OCI-M1 (cell line): Measurements from ENCODE around the gene NSL1.
"Not testable (repeated sequence)": the region's sequence is repeated elsewhere in the genome, so short reads cannot be mapped to it uniquely, and the experiment has no call there.

ENCODE experiments used
- DNase-seq: peaks from one replicate; lab custom pipeline; 2025; lab: John Stamatoyannopoulos, UW

NSL1 gene

DNA sequence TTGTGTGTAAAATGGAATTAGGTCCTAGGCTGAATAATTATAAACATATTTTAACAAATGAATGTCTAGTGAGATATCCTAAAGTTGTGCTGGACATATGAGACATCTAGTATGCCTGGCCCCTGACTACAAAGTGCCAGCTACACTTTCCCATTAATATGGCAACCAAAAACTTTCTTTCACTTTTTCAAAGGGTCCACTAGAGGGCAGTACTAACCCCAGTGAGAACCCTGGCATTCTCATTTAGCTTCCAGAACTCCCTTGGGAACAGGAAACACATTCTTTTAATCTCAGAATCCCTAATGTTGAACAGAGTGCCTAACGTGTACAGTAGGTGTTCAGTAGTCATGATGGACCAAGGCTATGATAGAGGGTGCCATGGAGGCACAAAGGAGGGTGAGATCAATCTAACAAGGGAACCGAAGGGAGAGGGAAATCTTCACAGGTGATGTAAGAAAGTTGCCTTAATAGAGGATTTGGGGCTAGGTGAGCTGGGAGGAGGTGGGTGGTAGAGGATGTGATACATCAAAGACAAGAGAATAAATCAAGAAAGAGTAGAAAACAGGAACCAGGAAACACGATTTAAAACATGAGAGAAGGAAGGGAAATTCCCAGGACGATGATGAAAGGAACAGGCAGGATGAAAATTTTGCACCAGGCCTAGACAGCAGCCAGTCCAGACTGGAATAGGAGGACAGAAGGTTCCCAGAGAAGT lies 41.6 kb downstream of the NSL1 start:
- peak; percentile 70 for DNase-seq

DNA sequence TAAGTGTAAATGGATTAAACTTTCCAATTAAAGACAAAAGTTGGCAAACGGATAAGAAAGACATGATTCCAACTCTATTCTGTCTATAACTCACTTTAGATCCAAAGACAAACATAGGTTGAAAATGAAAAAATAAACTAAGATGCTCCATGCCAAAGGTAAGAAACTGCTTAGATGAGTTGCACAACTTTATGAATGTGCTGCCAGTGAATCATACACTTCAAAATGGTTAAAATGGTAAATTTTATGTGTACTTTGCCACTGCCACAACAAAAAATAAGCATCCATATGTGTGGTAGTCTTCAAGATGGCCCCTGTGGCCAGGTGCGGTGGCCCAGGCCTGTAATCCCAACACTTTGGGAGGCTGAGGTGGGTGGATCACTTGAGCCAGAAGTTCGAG lies 45.0 kb downstream of the NSL1 start:
- DNase-seq = no peak

DNA sequence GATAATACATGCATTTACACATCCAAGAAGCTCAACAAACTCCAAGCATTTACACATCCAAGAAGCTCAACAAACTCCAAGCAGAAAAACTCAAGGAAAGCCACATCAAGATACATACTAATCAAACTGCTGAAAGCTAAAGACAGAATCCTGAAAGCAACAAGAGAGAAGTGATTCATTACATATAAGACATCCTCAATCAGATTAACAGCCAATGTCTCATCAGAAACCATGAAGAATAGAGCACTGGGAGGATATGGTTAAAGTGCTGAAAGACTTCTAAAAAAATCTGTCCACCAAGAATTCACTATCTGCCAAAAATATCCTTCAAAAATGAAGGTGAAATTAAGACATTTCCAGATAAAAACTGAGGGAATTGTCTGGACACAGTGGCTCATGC lies 46.3 kb downstream of the NSL1 start:
- DNase-seq = no peak

DNA sequence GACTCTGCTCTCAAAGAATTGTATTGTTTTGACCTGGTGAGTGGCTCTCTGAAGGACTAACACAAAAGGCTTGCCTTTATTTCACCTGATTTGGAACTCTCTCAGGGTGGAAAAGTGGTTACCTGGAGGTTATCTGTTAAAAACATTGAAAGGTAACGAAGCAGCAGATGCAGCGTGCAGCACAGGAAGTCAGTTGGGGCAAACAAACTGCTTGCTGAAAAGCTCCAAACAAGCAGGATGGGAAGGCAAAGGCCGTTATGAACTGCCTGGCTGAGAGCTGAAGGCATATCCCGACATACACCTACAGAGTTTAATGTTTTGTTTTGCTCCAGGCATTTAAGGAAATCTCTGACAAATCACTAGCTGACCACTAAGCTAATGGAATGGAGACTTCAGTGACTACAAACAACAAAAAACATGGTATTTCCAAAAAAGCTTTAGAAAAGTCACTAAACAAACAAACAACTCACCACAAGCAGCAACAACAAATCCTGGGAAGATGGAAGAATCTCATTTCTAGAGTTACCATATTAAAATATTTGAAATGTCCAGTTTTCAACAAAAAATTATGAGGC lies 47.6 kb downstream of the NSL1 start:
- DNase-seq = no peak

DNA sequence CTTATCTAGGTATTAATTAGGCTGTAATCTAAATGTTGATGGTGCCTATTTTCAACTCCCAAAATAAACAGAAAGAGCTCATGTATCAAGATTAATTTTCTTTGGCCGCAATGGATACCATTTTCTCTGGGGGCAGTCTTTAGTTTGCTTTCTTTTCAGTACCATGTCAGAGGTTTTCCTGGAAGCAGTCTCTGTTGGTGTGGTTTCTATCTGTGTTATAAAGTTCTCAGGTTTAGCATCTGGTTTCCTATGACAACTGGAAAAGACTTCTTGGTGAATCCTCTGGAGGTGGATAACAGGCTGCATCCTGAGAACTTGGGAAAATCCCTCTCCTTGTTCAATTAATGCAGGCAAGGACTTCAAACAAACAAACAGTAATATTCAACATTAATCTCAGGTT lies 53.2 kb downstream of the NSL1 start:
- DNase-seq = no peak

DNA sequence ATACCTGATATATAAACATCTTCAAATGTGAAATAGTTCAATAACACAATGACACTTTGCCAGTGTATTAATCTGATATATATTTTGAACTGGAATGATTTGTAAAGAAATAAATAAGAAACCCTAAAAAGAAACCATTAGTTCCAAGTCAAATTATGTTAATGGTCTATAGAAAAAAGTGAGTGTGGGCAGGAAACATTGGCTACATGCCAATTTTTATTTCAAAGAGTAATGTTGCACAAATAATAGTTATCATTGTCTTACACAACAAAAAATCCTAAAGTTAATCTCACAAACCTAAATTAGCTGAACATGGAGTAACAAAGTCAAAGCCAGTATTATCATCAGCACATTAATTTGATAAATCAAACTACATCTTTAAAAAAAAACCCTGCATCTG lies 54.0 kb downstream of the NSL1 start:
- no peak for DNase-seq

DNA sequence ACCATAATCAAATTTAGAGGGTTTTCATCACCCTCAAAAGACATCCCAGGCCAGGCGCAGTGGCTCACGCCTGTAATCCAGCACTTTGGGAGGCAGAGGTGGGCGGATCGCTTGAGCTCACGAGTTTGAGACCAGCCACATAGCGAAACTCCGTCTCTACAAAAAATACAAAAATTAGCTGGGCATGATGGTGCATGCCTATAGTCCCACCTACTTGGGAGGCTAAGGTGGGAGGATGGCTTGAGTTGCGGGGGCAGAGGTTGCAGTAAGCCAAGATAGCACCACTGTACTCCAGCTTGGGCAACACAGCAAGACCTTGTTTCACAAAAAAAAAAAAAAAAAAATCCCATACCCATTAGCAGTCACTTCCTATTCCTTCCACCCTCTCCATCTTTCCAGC lies 58.5 kb downstream of the NSL1 start:
- no peak for DNase-seq

DNA sequence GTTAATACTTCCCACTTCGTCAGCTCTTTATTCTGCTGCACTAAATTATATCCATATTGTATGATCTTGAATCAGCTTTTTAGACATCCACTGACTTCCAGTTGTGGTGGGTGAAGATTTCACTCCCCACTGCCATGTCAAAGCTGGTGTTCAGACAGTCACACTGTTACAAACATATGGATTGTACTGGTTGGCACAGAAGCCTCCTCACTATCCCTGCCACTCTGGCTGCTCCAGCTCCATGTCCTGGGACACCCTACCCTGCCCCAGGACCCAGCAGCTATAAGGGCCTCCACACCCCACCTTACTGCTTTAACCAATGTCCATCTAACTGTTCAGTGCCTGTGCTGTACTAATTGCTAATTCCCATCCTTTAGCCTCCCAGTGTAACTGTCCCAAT lies 59.9 kb downstream of the NSL1 start:
- DNase-seq = no peak

DNA sequence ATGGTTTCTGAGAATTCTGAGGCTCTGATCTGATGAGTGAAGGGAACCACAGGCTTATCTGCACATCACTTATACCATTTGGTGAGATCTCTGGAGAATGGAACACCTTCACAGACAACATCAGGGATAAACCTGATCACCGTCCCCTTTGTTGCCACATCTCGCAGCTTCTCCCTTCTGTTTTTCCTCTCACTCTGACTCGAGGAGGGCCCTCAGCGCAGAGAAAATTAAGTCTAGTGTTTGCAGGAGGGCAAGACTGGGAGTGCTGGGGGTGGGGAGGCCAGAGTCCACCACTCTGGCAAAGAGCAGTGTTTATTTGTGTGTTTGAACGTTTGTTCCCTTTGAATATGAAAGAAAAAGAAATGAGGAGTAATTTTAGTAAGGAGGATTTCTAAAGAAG lies 63.0 kb downstream of the NSL1 start:
- DNase-seq = no peak

DNA sequence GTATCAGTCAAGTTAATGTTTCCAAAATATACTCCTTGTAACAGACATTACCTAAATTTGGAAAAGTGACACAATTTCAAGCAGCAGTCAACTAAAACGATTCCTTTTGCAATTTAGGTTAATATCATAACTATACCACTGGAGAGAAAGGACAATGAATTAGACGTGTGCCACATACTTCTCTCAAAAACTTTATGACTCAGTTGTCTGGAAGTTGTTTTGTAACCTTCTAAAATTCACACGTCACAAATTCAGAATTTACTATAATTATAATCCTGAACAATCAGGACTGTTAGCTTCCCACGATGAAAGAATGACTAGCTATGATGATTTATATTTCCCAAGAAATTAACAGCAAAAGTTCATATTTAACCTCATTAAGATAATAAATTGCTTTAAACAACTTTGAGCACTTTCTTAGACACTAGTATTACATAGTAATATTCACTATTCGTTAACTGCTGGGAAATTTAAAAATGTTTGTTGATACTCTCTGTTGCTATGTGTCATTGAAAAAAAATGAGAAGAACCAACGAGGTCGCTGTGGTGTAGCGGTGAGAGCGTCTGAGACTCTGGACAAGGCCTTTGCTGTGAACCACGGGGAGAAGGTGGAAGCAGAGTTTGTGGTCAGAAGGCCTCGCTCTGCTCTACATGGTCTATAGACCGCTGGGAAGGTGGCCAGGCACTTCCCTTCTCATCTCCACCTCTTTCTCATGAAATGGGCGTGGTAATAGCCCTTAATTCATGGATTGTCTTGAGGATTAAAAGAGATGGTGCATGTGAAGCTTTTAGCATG lies 64.0 kb downstream of the NSL1 start:
- no peak for DNase-seq

DNA sequence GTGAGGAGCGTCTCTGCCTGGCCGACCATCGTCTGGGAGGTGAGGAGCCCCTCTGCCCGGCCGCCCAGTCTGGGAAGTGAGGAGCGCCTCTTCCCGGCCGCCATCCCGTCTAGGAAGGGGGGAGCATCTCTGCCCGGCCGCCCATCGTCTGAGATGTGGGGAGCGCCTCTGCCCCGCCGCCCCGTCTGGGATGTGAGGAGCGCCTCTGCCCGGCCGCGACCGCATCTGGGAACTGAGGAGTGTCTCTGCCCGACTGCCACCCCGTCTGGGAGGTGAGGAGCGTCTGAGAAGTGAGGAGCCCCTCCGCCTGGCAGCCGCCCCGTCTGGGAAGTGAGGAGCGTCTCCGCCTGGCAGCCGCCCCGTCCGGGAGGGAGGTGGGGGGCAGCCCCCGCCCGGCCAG lies 66.9 kb downstream of the NSL1 start:
- not testable (repeated sequence) for DNase-seq

DNA sequence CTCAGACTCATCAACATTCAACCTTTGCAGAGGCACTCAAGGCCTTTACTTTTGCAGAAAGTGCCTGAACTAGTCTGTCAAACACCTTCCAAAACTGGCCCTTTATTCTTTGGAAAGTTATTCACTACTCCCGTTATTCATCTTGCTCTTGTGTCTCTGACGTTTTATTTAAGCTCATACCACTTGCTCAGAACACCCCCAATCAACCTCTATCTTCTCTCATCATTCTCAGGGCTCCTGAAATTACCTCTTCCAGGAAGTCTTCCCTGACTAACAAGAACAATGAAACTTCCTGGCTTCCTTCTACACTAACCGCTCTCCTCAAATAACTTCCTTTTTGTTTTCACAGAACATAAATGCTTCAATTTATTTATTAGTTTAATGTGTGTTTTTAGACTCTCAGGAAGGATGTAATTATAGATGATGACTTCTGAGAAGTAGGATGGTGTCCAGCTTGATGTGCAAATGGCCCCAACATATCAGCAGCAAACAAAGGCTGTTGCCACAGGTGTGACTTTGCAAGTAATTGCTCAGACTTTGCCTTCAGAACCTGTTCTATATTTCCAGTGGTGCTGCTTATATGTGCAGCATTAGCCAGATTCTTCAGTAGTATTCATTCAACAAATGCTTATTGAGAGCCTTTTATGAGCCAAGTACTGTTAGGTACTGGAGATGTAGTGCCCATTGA lies 69.2 kb downstream of the NSL1 start:
- no peak for DNase-seq

DNA sequence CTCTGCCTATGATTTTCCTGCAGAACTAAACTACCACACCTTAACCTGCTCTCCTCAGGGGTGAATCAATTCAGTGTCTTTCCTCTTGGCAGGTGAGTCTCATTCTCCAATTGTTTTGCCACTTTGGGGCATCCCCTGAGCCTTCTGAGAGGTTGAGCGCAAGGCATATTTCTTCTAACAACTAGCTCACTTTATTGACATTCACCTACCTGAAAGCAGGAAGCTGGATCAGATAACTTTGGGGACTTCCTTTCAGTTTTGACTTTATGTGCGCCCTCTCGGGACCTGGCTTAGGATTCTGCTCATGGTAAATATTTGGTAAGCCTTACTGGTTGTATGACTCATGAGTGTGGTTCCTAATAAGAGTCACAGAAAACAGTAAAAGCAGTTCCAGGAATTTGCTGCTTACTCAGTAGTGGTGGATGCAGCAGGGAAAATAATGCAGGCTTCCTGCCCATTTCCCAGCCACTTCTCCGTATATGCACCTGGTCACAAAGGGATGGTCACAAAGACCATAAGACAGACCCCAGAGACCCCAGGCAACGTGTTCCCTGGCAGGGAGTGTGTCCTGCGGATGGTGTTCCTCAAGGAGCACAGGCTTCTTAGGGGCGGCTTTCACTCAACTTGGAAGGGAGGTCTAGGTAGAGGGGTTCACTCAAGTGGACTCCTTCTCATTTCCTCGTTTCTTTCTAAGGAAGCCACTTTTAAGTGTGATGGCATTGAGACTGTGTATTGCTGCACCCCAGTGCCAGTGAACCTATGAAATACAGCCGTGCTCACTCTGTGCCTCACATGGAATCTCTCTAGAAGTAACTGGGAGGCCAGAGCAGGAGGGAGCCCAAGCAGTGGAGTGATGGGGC lies 70.0 kb downstream of the NSL1 start:
- DNase-seq = peak; percentile 44

DNA sequence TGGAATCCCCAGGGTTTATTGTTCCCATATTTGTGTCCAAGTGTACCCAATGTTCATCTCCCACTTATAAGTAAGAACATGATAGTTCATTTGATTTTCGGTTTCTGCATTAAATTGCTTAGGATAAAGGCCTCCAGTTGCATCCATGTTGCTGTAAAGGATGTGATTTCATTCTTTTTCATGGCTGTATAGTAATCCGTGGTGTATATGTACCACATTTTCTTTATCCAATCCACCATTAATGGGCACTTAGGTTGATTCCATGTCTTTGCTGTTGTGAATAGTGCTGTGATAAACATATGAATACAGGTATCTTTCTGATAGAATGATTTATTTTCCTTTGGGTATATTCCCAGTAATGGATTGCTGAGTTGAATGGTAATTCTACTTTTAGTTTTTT lies 71.9 kb downstream of the NSL1 start:
- no peak for DNase-seq

DNA sequence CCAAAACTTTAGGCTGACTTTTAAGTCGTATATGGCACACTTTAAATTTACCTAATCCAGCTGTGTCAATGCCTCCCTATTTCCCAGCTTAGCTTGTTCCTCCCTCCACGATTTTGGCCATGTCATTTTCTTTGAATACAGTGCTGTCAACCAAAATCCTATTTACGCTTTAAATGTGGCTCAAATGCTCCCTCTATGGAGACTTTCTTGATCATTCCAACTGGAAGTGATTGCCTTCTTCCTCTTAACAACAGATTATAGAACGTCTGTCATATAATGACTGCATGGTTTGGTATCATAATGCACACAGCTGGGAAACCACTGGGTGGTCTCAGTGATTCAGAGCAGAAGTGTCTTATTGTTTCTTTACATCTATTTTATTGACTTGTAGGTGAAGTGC lies 73.1 kb downstream of the NSL1 start:
- DNase-seq = peak; percentile 47

DNA sequence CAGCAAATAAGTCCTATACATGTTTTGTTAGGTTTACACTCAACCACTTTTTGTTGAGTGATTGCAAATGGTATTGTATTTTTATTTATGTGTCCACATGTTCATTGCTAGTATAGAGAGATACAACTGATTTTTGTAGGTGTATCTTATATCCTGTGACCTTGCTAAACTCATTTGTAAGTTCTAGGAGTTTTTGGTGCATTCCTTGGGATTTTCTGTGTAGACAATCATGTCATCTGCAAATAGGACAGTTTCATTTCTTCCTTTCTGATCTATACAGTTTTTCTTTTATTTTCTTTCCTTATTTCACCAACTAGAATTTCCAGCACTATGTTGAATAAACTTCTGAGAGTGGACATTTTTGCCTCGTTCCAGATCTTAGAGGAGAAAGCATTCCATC lies 75.4 kb downstream of the NSL1 start:
- no peak for DNase-seq

DNA sequence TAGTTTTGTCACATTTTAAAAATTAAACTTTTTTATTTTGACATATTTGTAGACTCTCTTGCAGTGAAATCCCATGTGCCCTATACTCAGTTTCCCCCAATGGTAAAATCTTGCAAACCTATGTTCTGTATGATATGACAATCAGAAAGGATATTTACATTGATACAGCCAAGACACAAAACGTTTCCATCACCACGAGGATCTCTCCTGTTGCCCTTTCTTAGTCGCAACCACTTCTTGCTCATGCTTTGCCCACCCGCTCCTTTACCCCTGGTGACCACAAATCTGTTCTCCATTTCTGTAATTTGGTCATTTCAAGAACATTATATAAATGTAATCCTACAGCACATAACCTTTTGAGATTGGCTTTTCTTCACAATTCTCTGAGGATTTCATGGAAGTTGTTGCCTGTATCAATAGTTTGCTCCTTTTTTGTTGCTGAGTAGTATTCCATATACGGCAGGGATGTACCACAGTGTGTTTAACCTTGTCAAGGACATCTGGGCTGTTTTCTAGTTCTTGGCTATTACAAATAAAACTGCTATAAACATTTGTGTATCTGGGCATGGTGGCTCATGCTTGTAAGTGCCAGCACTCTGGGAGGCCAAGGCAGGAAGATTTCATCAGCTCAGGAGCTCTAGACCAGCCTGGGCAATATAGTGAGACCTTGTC lies 78.0 kb downstream of the NSL1 start:
- no peak for DNase-seq

DNA sequence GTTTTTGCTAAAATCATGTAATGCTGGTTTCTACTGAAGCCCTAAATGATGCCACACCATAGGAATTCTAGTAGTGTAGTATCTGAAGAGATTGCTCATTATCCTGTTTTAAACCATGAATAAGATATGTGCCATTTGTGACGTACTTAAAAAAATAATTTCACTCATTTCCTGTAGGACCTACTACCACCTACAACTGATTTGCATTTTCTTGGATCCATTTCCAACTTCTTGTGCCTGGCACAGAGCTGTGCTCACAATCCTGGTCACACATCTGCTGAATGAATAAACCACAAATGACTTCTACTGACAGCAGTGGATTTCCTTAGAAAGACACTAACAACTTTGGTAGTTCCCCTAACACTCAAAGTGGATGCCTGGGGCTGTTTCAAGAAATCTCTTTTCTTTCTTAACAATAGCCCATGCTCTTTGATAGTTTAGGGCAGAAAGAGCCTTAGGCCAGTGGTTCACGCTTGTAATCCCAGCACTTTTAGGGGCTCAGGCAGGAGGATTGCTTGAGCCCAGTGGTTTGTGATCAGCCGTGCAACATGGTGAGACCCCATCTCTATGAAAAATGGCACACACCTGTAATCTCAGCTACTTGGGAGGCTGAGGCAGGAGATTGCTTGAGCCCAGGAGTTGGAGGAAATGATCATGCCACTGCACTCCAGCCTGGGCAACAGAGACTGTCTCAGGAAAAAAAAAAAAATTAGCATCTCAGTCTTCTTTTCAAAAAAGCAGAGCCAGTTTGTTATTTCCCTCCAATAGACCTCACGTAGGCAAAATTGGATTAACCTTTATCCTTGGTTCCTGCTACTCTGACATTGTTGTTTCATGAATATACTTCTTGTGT lies 78.9 kb downstream of the NSL1 start:
- DNase-seq = no peak

DNA sequence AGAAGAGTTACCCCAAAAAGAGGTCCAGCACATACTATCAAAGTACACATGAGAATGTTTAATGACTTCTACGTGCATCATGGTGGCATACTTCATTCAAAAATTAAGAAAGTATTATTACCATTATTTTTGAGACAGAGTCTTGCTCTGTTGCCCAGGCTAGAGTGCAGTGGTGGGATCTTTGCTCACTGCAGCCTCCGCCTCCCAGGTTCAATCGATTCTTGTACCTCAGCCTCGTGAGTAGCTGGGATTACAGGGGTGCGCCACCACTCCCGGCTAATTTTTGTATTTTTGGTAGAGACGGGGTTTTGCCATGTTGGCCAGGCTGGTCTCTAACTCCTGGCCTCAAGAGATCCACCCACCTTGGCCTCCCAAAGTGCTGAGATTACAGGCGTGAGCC lies 79.6 kb downstream of the NSL1 start:
- DNase-seq = not testable (repeated sequence)

DNA sequence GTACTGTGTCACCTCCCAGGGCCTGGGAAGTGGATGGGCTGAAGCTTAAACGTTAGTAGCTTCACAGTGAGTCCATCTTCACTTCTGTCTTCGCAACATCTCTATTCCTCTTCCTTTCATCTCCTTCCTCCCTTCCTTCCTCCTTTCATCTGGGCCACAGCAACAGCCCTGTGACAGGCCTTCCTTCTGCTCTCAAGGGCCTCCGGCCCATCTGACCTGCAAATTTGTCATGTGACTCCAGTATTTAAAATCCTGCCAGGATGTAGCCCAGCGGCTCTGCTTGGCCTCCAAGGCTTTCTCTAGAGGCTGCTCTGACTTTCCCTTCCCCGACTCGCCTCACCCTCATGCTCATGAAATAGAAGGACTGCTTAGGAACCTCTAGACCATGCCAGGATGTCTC lies 81.0 kb downstream of the NSL1 start:
- DNase-seq = no peak
